Progenitor cell of endocrine pancreas (in vitro differentiated cells): ENCODE results near the gene ZBED1. TPM values are rescaled to one million over a fixed set of nuclear protein-coding genes. Genes with fewer than 3 reads are reported as not detected.

Experiments used
- DNase-seq: peaks from one replicate; pipeline ENCODE4 v3.0.0; 2021; ENCODE audit warnings: low spot score; ENCODE audit not compliant: unreplicated experiment
- H3K27ac Mint-ChIP-seq: 2 replicates; pipeline ENCODE4 v1.8.0; 2021; ENCODE audit warnings: mild to moderate bottlenecking, moderate library complexity, mixed read lengths
- H3K27me3 Mint-ChIP-seq: 2 replicates; pipeline ENCODE4 v1.8.0; 2021; ENCODE audit warnings: mixed read lengths
- H3K36me3 Mint-ChIP-seq: 2 replicates; pipeline ENCODE4 v1.8.0; 2022; ENCODE audit warnings: mixed read lengths; ENCODE audit not compliant: insufficient read depth
- H3K4me1 Mint-ChIP-seq: 2 replicates; pipeline ENCODE4 v1.8.0; 2021; ENCODE audit warnings: low read depth, mixed read lengths
- H3K4me3 Mint-ChIP-seq: 2 replicates; pipeline ENCODE4 v1.8.0; 2021; ENCODE audit warnings: low read depth, mild to moderate bottlenecking, moderate library complexity, mixed read lengths
- H3K9me3 Mint-ChIP-seq: 2 replicates; pipeline ENCODE4 v1.8.0; 2021; ENCODE audit warnings: low read depth, mixed read lengths
- CTCF ChIP-seq: fragments of 200-600 bp; sonication (generic); IDR thresholded peaks from one replicate; pipeline ENCODE4 v1.5.0; 2021; ENCODE audit warnings: antibody characterized with exemption, mild to moderate bottlenecking; ENCODE audit not compliant: unreplicated experiment
- total RNA-seq: library from RNA; stranded (reverse); gene quantifications from 2 replicates; pipeline ENCODE4 v1.2.1, GENCODE V29; 2021

ZBED1 gene
- total RNA-seq, 1 donor from 2014 or later, result 59.6 TPM

- no peak for TF ChIP-seq CTCF
- Mint-ChIP-seq H3K4me1 (peaks cover 24% of the 10 kb centered on the region), H3K36me3 (peaks cover 4% of the 10 kb centered on the region), H3K4me3 (peak overlapping the region; percentile 80), H3K27ac (peak overlapping the region; percentile 93), H3K9me3 (no peaks in the 10 kb centered on the region), H3K27me3 (no peaks in the 10 kb centered on the region)
- DNase-seq, result no peak
These were observed 2.6 kb downstream of the ZBED1 start for GRCh38 chrX:2497961-2498780.

GRCh38 chrX:2495595-2495994 lies 5.2 kb downstream of the ZBED1 start:
- no peak for DNase-seq
- Mint-ChIP-seq H3K27ac (peak overlapping the region; percentile 77), H3K4me3 (no peak overlapping the region), H3K9me3 (no peaks in the 10 kb centered on the region), H3K4me1 (peaks cover 38% of the 10 kb centered on the region), H3K27me3 (no peaks in the 10 kb centered on the region), H3K36me3 (peaks cover 11% of the 10 kb centered on the region)
- no peak for TF ChIP-seq CTCF

- Mint-ChIP-seq H3K27me3 (no peaks in the 10 kb centered on the region), H3K27ac (peak overlapping the region; percentile 86), H3K36me3 (peaks cover 30% of the 10 kb centered on the region), H3K9me3 (no peaks in the 10 kb centered on the region), H3K4me1 (peaks cover 19% of the 10 kb centered on the region), H3K4me3 (no peak overlapping the region)
- no peak for TF ChIP-seq CTCF
- no peak for DNase-seq
These were observed 8.1 kb downstream of the ZBED1 start for GRCh38 chrX:2492531-2493218.

- H3K9me3 Mint-ChIP-seq, result no peaks in the 10 kb centered on the region
- no peak overlapping the region for H3K4me3 Mint-ChIP-seq
These were observed 10.1 kb downstream of the ZBED1 start for GRCh38 chrX:2490634-2491033.

More at GRCh38 chrX:2490634-2491033, 10.1 kb downstream of the ZBED1 start:
- no peak for DNase-seq
- Mint-ChIP-seq H3K4me1 (peaks cover 16% of the 10 kb centered on the region), H3K36me3 (peaks cover 38% of the 10 kb centered on the region), H3K27ac (no peak overlapping the region), H3K27me3 (no peaks in the 10 kb centered on the region)
- no peak for TF ChIP-seq CTCF
